ENCODE measurements around the gene PPP1CA. TPM values are rescaled to one million over a fixed set of nuclear protein-coding genes. Genes with fewer than 3 reads are reported as not detected.

The PPP1CA gene
- 114 TPM for polyA plus RNA-seq (2013)

DNA sequence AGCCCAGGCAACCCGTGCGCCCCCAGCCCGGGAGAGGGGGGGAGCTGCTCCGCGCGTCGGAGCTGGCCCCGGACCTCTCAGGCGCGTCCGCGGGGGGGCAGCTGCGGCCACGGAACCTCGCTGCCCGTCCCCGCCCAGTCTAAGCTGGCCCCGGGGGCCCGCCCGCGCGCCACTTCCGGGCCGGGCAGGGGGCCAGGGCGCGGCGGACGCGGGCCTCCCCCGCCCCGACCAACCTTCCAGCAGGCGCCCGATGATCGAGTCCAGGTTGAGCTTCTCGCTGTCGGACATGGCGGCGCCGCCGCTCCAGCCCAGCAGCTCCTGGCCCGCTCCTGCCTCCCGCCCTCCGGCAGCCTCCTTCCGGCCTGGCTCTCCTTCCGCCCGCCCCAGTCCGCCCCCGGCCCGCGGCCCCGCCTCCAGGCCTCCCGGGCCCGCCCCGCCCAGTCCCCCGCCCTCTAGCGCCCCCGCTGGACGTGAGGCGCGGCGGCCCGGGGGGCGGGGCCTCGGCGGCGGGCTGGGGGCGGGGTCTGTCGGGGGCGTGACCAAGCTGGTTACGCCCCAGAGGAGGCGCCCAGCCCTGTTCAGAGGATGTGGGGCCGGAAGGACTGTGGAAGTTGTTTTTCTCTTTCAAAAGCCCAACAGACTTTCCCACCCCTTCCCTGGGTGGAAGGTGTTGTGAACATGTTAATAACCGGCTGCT lies at the start of gene PPP1CA:
Gene PPP1CA, minus strand, starts transcription at position 364 of the 697 bp plus-strand sequence. Its CDS starts 76 bp downstream, at position 288.
- Histone ChIP-seq H3K4me3 (ENCODE audit: control insufficient read depth in 1 of 7, extremely low read depth in 1 of 7, insufficient read depth in 4 of 7, low read depth in 2 of 7, low read length in 6 of 7) (peak within 1 kb of the TSS; percentile 64 to 89 (median 82)), H3K9me3 (ENCODE audit: control extremely low read depth in 1 of 5, control insufficient read depth in 4 of 5, insufficient read depth in 2 of 5, low read depth in 1 of 5, low read length in 4 of 5) (no peaks in the 10 kb centered on the region), H3K27ac (ENCODE audit: insufficient read depth in 1 of 2, low read depth in 1 of 2, low read length in 2 of 2, poor library complexity in 1 of 2, severe bottlenecking in 2 of 2) (peak within 1 kb of the TSS; percentile 54 to 83), H3K36me3 (ENCODE audit: control insufficient read depth in 4 of 4, insufficient read depth in 4 of 4, low read length in 3 of 4) (peaks cover 3 to 50% (median 37%) of the 10 kb centered on the region in 4 experiments), H3K4me1 (ENCODE audit: control extremely low read depth in 1 of 4, control insufficient read depth in 4 of 4, insufficient read depth in 4 of 4, low read length in 3 of 4) (peaks cover 7 to 90% (median 80%) of the 10 kb centered on the region in 4 experiments), H3K27me3 (replicated peaks in 2 of 5; ENCODE audit: control insufficient read depth in 4 of 5, insufficient read depth in 5 of 5, low read length in 4 of 5) (no peaks in the 10 kb centered on the region)
- peak; percentile 84 to 91 (median 89) for DNase-seq
- ChIA-PET POLR2A (interaction anchor here (0.6 to 1.9 kb wide), 14 partner anchors 9 to 82 kb away, joined by 3 to 10 read pairs (median 4); partner anchors contain the start of genes POLD4, PTPRCAP, RAD9A and RPS6KB2), CTCF (interaction anchor here (0.6 to 6.1 kb wide), 20 partner anchors 10 to 182 kb away, joined by 3 to 60 read pairs (median 6); partner anchors contain the start of genes CARNS1, GSTP1, PITPNM1 and PTPRCAP)
- 0% methylated on average over 15 of the region's 73 CpGs for WGBS (ENCODE audit: insufficient coverage)

DNA sequence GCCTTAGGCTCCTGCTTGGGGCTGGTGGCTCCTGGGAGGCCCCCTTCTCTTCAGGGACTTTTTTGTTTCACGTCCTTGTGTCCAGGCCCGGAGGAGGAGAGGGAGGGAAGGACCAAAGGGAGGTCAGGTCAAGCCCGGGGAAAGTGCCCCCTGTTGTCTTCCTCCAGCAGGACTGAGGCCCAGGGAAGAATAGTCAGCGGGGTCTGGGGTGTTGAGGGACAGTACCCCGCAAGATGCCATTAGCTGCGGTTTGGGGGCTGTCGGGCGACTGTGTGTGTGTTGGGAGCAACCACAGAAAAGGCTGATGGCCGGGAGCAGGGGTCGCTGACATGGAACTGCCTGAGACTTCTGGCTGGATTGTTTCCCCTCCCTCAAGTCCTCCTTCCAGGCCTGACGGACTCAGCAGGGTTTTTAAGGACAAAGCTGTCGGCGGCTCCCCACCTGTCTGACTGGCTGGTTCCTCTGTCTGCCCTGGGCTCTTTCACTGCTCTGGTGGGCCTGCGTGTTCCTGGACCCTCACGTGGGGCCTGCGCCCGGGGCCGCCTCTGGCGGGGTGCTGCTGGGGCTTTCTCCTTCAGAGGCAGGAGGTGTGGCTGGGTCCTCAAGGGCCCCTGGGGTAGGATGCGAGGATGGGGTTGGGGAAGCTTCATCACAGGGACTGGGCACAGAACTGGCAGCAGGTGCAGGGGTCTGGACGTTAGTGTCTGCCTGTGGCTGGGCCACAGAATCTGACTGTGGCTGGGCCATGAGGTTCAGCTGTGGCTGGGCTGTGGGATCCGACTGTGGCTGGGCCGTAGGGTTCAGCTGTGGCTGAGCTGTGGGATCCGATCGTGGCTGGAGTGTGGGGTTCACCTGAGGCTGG lies 49.4 kb upstream of the PPP1CA start:
- Histone ChIP-seq H3K27ac (ENCODE audit: insufficient read depth in 1 of 2, low read depth in 1 of 2, low read length in 2 of 2, poor library complexity in 1 of 2, severe bottlenecking in 2 of 2) (no peak overlapping the region), H3K9me3 (ENCODE audit: control extremely low read depth in 1 of 5, control insufficient read depth in 4 of 5, insufficient read depth in 2 of 5, low read depth in 1 of 5, low read length in 4 of 5) (no peaks in the 10 kb centered on the region), H3K27me3 (replicated peaks in 2 of 5; ENCODE audit: control insufficient read depth in 4 of 5, insufficient read depth in 5 of 5, low read length in 4 of 5) (no peaks in the 10 kb centered on the region), H3K4me3 (ENCODE audit: control insufficient read depth in 1 of 7, extremely low read depth in 1 of 7, insufficient read depth in 4 of 7, low read depth in 2 of 7, low read length in 6 of 7) (no peak overlapping the region), H3K4me1 (ENCODE audit: control extremely low read depth in 1 of 4, control insufficient read depth in 4 of 4, insufficient read depth in 4 of 4, low read length in 3 of 4) (peaks cover 0 to 23% (median 18%) of the 10 kb centered on the region in 4 experiments), H3K36me3 (ENCODE audit: control insufficient read depth in 4 of 4, insufficient read depth in 4 of 4, low read length in 3 of 4) (no peaks in the 10 kb centered on the region)
- POLR2A ChIA-PET, result interaction anchor here (0.6 kb wide), 1 partner anchor 30 kb away, joined by 3 read pairs; no protein-coding TSS in a partner anchor
- CTCF ChIA-PET, result interaction anchor here (1.7 to 2.5 kb wide), 3 partner anchors 10 to 63 kb away, joined by 4 to 8 read pairs (median 7); partner anchors contain the start of gene PPP1CA
- 92% methylated on average over 17 of the region's 25 CpGs for WGBS (ENCODE audit: insufficient coverage)
- no peak for DNase-seq

DNA sequence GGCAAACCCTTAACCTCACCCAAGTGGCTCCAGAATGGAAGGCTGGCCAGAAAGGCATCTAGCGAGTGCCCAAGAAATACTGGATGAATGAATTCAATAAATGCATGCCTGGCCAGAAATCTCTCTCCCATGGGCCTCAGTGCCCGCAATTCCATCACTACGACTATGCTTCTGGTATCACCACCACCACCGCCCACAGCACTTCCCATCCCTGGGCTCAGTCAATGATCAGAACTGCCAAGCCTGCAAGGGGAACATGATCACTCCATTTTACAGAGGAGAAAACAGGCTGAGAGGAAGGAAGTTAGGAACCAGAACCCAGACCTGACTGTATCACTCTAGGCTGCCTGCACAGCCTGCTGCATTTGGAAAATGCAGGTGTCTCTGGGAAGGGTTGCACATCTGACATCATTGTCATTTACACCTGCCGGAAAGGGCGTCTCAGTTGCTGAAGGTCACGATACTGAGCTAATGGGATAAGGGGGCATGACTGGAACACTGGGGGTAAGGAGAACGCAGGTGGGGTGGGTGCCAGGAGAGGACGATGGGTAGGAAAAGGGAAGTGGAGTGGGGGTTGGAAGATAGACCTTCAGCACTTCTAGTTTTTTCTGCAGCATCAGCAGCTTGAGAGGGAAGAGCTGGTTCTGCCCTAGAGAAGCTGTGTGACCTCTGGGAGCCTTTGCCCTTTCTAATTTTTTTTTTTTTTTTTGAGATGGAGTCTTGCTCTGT lies 47.6 kb upstream of the PPP1CA start:
- H3K9me3 ChIP-seq (ENCODE audit: control extremely low read depth in 1 of 5, control insufficient read depth in 4 of 5, insufficient read depth in 2 of 5, low read depth in 1 of 5, low read length in 4 of 5), result no peaks in the 10 kb centered on the region
- CTCF ChIA-PET, result interaction anchor here (1.3 to 2.5 kb wide), 5 partner anchors 8 to 98 kb away, joined by 3 to 8 read pairs (median 4); partner anchors contain the start of gene PPP1CA
- 65% methylated on average over 7 of the region's 9 CpGs for WGBS (ENCODE audit: insufficient coverage)
- POLR2A ChIA-PET, result interaction anchor here (1.2 kb wide), 1 partner anchor 12 kb away, joined by 9 read pairs; the partner anchor contains the start of gene PTPRCAP
- H3K4me3 ChIP-seq (ENCODE audit: control insufficient read depth in 1 of 7, extremely low read depth in 1 of 7, insufficient read depth in 4 of 7, low read depth in 2 of 7, low read length in 6 of 7), result no peak overlapping the region
- peak in 1 of 3 donors; percentile 24 for DNase-seq
- no peaks in the 10 kb centered on the region for H3K27me3 ChIP-seq (replicated peaks in 2 of 5; ENCODE audit: control insufficient read depth in 4 of 5, insufficient read depth in 5 of 5, low read length in 4 of 5)
- H3K27ac ChIP-seq (ENCODE audit: insufficient read depth in 1 of 2, low read depth in 1 of 2, low read length in 2 of 2, poor library complexity in 1 of 2, severe bottlenecking in 2 of 2), result no peak overlapping the region
- peaks cover 0 to 34% (median 26%) of the 10 kb centered on the region in 4 experiments for H3K4me1 ChIP-seq (ENCODE audit: control extremely low read depth in 1 of 4, control insufficient read depth in 4 of 4, insufficient read depth in 4 of 4, low read length in 3 of 4)
- no peaks in the 10 kb centered on the region for H3K36me3 ChIP-seq (ENCODE audit: control insufficient read depth in 4 of 4, insufficient read depth in 4 of 4, low read length in 3 of 4)

DNA sequence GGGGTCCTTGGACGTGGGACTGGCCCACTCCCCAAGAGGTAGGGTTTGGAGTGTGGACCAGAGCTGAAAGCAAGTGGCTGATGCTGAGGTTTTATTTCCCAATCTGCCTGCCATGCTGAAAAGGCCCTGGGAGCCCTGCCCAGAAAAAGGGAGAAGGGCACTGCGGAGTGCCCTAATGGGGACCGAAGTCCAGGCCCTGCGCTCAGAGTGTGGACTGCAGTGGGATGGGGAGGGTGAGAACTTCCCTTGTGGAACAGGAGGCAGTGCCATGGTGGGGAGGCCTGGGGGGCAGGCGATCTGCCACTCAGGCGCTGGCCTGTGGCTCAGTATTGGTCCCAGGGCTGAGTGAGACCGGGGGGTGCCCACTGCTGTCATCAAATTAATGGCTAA lies 46.6 kb upstream of the PPP1CA start:
- ChIA-PET POLR2A (no interaction called here), CTCF (interaction anchor here (1.5 kb wide), 1 partner anchor 20 kb away, joined by 4 read pairs; no protein-coding TSS in a partner anchor)
- Histone ChIP-seq H3K9me3 (ENCODE audit: control extremely low read depth in 1 of 5, control insufficient read depth in 4 of 5, insufficient read depth in 2 of 5, low read depth in 1 of 5, low read length in 4 of 5) (no peaks in the 10 kb centered on the region), H3K4me3 (ENCODE audit: control insufficient read depth in 1 of 7, extremely low read depth in 1 of 7, insufficient read depth in 4 of 7, low read depth in 2 of 7, low read length in 6 of 7) (no peak overlapping the region), H3K4me1 (ENCODE audit: control extremely low read depth in 1 of 4, control insufficient read depth in 4 of 4, insufficient read depth in 4 of 4, low read length in 3 of 4) (peaks cover 0 to 38% (median 32%) of the 10 kb centered on the region in 4 experiments), H3K27ac (ENCODE audit: insufficient read depth in 1 of 2, low read depth in 1 of 2, low read length in 2 of 2, poor library complexity in 1 of 2, severe bottlenecking in 2 of 2) (no peak overlapping the region), H3K36me3 (ENCODE audit: control insufficient read depth in 4 of 4, insufficient read depth in 4 of 4, low read length in 3 of 4) (no peaks in the 10 kb centered on the region), H3K27me3 (replicated peaks in 2 of 5; ENCODE audit: control insufficient read depth in 4 of 5, insufficient read depth in 5 of 5, low read length in 4 of 5) (no peaks in the 10 kb centered on the region)
- no peak for DNase-seq
- WGBS (ENCODE audit: insufficient coverage), result 98% methylated on average over 7 of the region's 7 CpGs

DNA sequence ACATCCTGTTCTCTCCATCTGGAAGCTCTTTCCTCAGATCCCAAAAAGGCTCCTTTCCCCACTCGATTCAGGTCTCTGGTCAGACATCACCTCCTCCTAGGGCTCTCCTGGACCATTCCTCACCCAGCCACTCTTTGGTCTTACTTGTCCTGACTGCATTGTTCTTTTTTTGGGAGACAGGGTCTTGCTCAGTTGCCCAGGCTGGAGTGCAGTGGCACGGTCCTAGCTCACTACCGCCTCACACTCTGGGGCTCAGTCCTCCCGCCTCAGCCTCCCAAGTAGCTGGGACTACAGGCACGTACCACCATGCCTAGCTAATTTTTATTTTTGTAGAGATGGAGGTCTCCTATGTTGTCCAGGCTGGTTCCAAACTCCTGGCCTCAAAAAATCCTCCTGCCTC lies 43.9 kb upstream of the PPP1CA start:
- CTCF ChIA-PET, result no interaction called here
- Histone ChIP-seq H3K36me3 (ENCODE audit: control insufficient read depth in 4 of 4, insufficient read depth in 4 of 4, low read length in 3 of 4) (peaks cover 0 to 8% (median 0%) of the 10 kb centered on the region in 4 experiments), H3K27me3 (replicated peaks in 2 of 5; ENCODE audit: control insufficient read depth in 4 of 5, insufficient read depth in 5 of 5, low read length in 4 of 5) (no peaks in the 10 kb centered on the region), H3K27ac (ENCODE audit: insufficient read depth in 1 of 2, low read depth in 1 of 2, low read length in 2 of 2, poor library complexity in 1 of 2, severe bottlenecking in 2 of 2) (no peak overlapping the region), H3K9me3 (ENCODE audit: control extremely low read depth in 1 of 5, control insufficient read depth in 4 of 5, insufficient read depth in 2 of 5, low read depth in 1 of 5, low read length in 4 of 5) (no peaks in the 10 kb centered on the region), H3K4me1 (ENCODE audit: control extremely low read depth in 1 of 4, control insufficient read depth in 4 of 4, insufficient read depth in 4 of 4, low read length in 3 of 4) (peaks cover 0 to 54% (median 42%) of the 10 kb centered on the region in 4 experiments), H3K4me3 (ENCODE audit: control insufficient read depth in 1 of 7, extremely low read depth in 1 of 7, insufficient read depth in 4 of 7, low read depth in 2 of 7, low read length in 6 of 7) (peak overlapping the region in 1 of 7 experiments; percentile 68)
- WGBS (ENCODE audit: insufficient coverage), result 93% methylated on average over 3 of the region's 5 CpGs
- no peak for DNase-seq
- POLR2A ChIA-PET, result no interaction called here

DNA sequence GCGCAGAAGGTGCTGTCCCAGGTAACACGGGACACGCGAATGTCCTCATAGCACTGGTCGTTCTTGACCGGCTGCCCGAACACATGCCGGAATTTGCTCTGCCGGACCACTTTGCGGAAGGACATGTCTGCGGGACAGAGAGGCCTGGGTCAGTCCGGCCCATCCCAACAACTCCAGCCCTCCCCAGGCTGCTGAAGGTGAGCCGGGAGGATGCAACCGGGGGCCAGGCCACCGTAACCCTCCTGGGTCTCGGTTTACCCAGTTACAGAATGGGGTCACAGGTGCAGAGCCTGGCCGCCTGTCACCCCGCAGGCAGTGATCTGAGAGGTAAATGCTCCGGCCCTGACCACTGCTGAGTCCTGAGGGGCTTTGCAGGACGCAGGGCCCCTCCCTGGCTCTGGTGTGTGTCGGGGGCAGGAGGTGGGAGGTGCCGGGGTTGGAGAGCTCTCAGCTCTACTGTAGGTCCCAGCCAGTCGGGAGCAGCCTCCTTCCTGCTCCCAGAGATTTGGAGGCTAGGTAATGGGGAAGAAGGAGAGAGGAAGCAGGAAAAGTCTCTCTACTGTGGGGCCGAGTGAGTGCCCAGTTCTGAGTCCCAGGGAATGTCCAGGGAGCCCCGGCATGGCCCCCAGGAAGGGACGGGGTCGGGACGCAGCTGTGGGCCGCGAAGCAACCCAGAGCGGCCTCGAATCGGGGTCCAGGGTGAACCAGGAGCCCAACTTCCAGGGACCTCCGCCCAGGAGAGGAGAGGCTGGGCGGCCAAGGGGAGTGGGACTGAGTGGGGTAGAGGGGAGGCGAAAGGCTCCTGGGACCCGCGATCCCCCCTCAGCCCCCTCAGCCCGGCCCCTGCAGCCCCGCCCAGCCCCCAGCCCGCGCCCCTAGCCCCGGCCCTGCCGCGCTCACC lies 41.1 kb upstream of the PPP1CA start:
- Histone ChIP-seq H3K36me3 (ENCODE audit: control insufficient read depth in 4 of 4, insufficient read depth in 4 of 4, low read length in 3 of 4) (peaks cover 0 to 22% (median 0%) of the 10 kb centered on the region in 4 experiments), H3K4me3 (ENCODE audit: control insufficient read depth in 1 of 7, extremely low read depth in 1 of 7, insufficient read depth in 4 of 7, low read depth in 2 of 7, low read length in 6 of 7) (peak overlapping the region in 4 of 7 experiments; percentile 27 to 75 (median 64)), H3K4me1 (ENCODE audit: control extremely low read depth in 1 of 4, control insufficient read depth in 4 of 4, insufficient read depth in 4 of 4, low read length in 3 of 4) (peaks cover 0 to 66% (median 58%) of the 10 kb centered on the region in 4 experiments), H3K27ac (ENCODE audit: insufficient read depth in 1 of 2, low read depth in 1 of 2, low read length in 2 of 2, poor library complexity in 1 of 2, severe bottlenecking in 2 of 2) (peak overlapping the region in 1 of 2 experiments; percentile 66), H3K9me3 (ENCODE audit: control extremely low read depth in 1 of 5, control insufficient read depth in 4 of 5, insufficient read depth in 2 of 5, low read depth in 1 of 5, low read length in 4 of 5) (no peaks in the 10 kb centered on the region), H3K27me3 (replicated peaks in 2 of 5; ENCODE audit: control insufficient read depth in 4 of 5, insufficient read depth in 5 of 5, low read length in 4 of 5) (no peaks in the 10 kb centered on the region)
- WGBS (ENCODE audit: insufficient coverage), result 74% methylated on average over 30 of the region's 45 CpGs
- DNase-seq, result no peak
- CTCF ChIA-PET, result no interaction called here
- POLR2A ChIA-PET, result no interaction called here
